Pons (tissue), 1 donor: Measurements from ENCODE around the gene PDE4D.
"Not testable (repeated sequence)": the region's sequence is repeated elsewhere in the genome, so short reads cannot be mapped to it uniquely, and the experiment has no call there.

ENCODE experiments used
- DNase-seq: peaks from one replicate; pipeline ENCODE4 v3.0.0-alpha.2; 2016; ENCODE audit warnings: low spot score

The PDE4D gene

DNA sequence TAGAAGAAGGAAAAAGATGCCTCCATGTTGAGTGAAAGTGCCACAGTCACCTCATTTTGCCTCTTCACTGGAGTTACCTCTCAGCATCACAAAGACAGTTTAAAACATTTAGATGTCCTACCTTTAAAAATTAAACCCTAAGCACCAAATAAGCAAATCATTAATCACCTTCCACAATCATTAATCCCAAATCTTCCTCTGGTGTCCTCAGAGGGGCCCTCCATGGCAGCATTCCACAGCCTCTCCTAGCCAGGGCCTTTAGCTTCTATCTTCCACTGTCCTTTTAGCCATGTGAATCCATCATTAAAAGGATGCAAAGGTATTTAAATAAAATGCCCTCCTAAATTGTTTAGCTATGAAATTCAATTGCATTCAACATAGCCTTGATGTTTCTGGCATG, 310.8 kb downstream of the PDE4D start:
- no peak for DNase-seq

DNA sequence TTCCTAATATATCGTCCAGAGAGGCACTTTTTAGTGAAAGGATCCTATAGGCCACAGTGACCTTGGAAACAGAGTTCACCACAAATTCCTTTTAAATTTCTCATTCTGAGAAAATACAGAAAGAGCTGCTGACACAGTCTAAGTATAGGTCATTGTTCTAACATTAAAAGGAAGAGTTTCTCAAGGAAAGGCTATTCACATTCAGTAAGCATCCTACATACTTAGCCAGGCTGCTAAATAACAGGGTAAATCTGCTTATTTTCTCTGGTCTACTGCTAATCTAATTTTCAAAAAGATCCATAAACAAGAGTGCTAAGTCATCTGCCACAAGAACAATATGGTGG, 313.7 kb downstream of the PDE4D start:
- DNase-seq = no peak

DNA sequence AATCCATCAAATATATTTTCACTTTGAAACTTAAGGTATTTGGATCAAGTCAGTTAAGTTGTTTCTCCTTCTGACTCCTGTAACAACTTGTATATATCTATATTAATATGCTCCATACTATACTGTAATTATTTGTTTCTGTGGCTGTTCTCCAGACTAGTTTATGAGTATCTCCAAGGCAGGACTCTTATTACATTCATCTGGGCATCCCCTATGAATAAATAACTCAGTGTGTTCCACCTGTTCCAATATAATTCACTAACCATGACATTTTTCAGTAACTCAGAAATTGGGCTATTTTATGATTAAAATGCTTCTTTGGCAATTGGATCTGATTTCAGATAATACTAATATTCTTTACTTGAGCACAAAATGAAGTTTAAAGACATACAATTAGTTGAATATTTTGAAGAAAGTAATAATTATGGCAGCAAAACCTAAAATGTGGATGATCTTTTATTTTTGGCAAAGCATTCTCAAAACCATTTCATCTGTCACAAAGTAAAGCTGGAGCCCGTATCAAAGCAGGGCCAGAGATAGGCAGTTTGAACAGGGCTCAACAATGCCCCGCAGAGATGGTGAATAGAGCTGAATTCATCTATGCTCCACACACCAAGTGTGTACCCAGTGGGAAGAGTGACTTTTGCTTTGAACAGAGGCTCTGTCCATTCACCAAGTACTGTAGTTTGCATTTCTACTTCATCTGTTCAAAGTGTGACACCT, 314.3 kb downstream of the PDE4D start:
- DNase-seq = peak; percentile 90

DNA sequence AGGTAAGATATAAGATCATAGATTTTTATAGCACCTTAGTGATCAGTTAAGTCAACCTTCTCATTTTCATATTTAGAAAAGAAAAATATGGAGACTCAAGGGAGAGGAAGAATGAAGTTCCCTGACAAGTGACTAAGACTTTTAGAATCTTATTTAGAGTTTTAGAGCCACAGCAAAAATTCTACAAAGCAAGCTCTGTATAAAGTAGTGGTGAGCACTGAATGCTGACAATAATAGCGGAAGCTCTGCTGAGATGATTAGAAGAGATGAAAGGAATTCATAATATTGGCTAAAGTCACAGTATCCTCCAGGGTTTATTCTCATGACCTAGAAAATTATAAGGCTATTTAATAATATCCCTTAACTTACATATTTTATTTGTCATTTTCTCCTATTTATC, 316.0 kb downstream of the PDE4D start:
- DNase-seq = no peak

DNA sequence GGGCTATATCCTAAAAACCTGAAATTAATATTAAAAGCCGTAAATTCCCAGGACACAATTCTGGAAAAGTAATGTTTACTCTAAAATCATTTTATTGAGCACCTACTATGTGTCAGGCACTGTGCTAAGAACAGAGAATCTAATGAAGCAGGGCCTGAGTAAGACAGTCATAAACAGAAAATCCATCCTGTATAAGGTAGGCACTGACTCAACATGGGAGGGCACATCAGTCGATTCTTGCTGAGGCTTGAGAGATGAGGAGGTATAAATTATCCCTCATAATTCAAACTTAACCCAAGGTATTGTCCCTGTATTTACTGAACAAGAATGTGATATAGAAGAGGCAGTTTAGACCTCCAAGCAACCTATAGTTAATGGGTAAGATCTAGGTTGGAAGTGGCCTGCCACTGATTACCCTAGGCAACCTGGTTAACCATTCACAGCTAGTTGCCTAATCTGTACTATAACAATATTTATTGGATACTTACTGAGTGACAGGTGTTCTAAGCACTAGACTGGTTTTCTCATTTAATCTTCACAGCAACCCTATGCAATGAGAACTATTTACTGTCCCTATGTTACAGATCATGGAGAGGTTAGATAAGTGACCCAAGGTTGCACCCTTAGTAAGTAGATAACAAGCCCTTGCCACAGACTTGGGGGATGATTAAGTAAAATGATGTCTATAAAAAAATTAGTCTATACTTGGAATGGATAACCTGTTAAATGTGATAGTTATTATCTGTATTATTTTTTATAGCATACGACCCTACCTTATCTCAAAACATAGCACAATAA, 317.7 kb downstream of the PDE4D start:
- DNase-seq = no peak

DNA sequence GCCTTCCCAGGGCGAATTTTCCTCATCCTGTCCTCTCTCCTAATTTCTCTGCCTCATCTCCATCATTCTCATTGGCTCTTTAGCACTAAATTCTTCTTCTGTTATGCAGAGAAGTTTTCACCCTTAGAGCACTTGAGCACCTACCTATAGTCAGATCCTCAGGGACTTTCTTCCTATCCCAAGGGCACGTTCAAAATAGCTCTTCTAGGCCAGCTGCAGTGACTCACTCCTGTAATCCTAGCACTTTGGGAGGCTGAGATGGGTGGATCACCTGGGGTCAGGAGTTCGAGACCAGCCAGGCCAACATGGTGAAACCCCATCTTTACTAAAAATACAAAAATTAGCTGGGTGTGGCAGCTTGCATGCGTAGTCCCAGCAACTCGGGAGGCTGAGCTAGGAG, 320.0 kb downstream of the PDE4D start:
- DNase-seq = not testable (repeated sequence)

DNA sequence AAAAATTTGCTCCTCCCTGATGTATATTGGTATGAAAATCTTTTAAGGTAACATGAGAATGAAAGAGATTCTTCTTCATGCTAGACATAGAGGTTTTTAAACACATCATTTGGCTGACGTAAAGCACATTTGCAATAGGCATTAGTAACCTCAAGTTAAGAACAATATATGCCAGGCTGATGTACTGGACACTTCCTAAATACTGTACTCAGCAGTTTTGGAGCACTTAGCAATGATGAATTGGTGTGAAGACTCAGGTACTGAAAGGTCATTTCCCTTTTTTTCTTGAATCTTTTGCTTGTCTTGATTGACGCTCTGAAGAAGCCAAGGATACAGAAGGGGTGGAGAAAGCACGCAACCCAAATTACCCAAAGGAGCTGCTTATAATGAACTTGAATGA, 322.5 kb downstream of the PDE4D start:
- no peak for DNase-seq

DNA sequence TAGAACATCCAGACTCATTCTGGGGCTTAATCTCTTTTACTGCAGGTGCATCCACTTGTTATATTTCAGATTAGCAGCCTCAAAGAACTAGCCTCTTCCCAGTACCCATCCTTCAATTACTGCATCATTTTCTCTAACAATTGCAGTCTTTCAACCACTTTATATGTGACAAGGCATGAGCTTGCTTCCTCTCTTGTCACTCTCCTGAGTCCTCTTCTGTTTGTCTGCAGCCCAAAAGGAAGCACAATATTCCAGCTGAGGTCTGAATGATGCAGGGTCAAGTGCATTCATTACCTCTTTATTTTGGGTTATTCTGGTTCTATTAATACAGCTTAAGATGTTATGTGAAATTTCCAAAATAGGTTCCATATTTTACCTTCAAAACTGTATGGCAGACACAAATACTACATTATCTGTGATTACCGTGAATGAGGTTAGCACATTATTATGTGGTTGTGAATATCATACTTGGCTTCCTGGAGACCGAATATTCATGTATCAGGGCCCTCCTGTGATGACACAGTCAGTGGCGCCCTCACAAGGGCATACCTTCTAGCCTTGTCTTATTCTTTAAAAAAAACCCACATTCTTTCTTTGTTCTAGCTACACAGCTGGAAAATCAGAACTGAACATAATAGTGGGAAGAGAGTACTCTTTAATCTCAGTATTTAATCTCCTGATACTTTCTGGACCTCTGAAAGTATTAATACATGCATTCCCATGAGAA, 323.8 kb downstream of the PDE4D start:
- peak; percentile 73 for DNase-seq

DNA sequence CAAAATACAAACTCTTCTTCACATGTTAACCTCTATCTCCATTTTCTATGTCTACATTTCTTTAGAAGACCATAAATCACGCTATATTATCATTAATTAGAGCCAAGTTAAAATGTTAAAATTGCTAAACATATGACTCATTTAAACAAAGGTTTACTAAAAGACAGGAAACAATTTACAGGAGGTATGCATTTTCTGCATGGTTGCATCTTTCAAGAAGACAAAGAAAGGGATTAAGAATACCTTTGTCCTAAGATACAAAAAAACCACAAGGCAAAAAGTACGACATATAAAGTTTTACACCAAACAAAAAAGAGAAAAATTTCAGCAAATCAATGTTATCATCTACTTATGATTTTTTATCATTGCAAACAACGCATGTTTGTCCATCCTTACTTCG, 324.4 kb downstream of the PDE4D start:
- DNase-seq = no peak

DNA sequence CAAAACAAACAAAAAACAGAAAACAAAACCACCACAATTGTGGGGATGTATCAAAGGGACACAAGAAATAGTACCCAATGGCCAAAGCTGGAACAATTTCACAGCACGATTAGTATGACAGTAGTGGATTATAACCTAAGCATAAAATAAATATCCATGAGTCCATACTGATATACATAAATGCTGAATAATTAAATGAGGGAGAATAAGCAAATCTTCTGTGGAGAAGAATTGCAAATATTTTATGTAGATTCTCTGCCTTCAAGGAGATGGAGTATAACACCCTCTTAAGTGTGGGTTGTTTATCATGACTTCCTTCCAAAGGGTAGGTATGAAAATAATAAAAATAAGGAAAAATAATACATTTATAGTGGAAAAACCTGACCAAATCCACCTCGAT, 325.4 kb downstream of the PDE4D start:
- no peak for DNase-seq

DNA sequence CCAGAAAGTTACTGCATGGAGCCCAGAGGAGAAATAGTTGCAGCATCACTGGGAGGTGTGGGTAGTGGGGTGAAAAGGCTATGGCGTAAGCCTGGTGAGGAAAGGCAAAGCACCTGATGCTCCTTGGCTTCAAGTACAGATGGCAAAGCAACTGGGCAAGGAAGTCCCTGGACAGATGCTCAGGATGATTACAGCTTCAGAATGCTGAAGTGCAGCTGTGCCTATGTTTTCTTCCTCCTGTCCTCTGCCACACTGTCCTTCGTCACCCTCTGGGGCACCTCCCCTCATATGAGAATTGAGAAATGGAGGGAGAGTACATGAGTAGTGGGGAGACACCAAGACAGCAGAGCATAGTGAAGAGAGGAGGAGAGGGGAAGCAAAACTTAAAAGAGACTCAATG, 328.0 kb downstream of the PDE4D start:
- no peak for DNase-seq

DNA sequence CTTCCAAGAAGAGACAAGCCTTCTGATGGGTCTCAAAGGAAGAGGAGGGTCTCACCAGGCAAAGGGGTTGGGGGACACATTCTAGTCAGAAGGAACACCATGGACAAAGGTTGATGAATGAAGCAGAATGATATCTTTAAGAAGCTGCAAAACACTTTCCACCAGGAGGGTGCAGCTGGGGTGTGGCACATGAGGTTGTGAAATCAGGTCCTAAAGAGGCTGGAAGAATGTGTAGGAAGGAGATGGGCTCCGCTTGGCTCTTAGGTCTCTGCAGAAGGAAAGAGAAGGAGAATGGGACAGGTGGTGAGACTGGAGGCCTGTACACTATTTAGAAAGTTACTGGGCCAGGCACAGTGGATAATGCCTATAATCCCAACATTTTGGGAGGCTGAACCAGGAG, 328.6 kb downstream of the PDE4D start:
- DNase-seq = no peak

DNA sequence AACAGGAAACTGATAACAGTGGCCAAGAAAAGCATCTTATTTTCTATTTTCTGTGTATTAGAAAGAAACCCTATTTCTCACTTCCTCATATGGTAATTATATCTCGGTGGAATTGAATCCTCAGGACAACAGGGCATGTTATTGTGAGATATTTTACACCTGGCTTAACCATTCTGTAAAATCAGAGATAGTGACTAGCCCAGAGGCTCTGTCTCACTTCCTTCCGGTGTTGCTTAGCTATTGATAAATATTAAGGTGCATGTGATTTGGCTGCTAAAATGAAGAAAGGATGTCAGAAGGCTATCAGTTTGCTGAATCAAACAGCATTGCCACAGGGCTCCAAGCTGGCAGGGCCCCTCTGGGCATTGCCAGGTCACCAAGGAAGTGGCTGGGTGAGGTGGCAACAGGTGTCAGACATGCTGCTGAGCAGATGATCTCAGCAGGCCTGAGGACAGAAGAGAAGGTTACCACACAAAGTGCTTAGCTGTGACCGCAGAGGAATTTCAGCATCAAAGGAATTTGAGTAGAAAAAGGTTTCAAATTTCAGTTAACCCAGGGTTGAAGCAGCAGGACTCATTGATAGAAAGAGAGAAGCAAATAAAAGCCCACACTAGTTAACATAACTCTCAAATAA, 330.7 kb downstream of the PDE4D start:
- no peak for DNase-seq

DNA sequence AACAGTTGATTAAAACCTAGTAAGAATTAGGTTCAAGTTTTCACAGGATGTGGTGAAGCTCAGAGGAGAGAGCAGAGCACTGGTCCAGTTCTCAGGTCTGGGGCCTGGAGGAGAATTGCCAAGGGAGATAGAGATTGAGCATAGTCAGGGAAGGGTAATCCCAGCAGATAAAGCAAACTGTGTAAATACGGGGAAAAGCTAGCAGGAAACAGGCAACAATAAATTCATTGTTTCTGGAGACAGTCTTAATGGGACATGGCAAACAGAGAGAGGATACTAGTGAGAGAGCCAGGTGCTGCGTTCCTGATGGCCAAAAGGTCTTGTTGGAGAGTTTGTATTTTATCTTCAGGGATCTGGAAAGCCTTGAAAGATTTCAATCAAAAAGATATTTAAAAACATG, 333.0 kb downstream of the PDE4D start:
- DNase-seq = peak; percentile 77

DNA sequence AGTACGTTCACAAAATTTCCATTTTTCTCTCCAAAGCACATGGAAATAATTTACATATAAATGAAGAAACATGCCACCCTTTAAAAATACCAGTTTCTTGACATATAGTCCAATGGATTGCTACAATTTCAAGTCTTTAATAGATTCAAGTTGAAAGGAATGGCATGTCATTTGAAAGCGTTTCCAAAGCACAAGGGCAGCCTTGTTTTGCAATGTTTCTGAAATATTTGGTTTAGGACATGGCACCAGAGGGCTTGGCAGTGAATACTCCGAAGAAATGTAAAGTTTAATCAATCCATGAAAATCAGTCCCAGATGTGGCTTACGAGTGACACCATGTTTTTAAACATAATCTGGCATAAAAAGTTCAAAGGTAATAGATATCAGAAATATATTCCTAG, 333.7 kb downstream of the PDE4D start:
- DNase-seq = no peak

DNA sequence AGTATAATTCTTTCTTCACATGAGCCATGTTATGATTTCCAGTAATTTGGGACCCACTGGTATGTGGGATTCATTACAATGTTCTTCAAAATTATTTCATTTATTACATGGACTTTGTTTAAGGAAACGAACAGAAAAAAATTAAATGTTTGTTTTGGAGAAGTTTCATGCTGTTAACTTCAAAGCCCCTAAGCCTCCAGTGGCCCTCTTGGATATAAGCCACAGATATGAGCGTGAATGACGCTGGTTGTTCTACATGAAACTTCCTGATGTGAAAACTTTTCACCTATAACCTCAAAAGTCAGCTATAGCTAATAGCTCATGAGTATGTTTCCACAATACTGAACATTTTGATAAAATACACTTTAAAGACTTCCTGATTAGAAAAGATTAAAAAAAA, 334.2 kb downstream of the PDE4D start:
- DNase-seq = no peak

DNA sequence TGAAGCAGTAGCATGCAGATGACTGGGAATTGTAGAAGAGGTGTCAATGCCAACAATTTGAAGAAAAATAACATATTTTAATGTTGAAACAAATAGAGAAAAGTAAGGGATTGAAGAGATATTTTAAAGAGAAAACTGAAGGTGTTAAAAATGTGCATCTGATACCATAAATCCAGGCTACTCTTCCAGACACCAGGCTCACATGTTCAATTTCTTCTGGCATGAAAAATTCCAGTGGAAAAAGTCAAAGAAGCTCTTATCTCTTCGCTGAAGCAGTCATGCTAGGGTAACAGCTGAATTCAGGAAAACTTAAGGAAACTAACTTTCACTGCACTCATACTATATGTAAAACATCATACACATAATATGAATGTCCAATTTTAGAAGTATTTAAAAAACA, 335.0 kb downstream of the PDE4D start:
- no peak for DNase-seq

DNA sequence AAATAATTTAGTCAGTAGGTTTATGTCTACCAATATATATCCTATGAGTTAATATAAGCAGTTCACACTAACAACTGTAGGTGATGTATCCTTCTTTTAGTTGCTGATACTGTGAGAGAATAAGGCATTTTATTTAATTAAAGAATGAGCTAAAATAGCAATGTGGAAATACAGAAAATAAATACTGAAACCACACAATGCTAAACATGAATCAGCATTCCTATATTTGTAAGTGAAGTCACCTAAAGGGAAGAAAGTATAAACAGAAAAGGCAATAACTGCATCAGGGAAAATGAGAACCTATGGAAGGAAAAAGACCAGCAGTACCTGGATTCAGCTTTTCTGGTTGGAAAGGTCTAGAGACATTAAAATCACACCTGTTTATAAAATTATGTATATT, 336.0 kb downstream of the PDE4D start:
- DNase-seq = no peak

DNA sequence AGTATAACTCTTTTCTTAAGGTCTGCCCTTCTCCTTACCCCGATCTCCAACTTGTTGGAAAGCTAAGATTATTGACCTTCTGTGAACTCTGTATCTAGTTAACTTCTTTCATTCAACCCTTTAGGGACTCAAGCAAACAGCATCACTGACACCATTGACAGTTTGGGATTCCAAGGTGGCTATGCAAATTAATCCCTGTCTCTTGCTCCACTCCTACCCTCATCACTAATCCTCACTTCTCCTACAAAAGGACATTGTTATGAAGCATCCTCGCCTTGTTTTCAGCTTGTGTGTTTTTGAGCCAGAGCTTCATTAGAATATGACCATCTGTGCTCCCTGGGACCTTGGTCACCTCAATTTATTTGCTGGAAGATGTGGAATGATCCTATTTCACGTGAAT, 337.9 kb downstream of the PDE4D start:
- peak; percentile 56 for DNase-seq

DNA sequence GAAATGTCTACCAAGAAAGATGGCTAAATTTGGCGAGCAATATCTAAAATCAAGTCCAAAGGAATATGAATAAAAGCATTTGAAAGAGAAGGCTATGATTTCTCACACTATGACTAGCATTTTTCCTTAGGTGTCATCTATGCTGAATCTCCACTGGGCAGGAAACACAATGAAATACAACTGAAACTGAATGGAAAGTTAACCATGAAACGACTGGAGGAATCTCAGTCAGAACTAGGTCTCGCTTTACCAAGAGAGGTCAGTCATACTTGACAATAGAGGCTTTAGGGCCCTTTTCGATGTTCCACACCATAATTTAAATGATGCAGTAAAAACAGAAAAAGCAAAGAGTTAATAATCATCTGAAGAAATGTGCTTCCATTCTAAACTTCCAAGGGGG, 339.0 kb downstream of the PDE4D start:
- no peak for DNase-seq

DNA sequence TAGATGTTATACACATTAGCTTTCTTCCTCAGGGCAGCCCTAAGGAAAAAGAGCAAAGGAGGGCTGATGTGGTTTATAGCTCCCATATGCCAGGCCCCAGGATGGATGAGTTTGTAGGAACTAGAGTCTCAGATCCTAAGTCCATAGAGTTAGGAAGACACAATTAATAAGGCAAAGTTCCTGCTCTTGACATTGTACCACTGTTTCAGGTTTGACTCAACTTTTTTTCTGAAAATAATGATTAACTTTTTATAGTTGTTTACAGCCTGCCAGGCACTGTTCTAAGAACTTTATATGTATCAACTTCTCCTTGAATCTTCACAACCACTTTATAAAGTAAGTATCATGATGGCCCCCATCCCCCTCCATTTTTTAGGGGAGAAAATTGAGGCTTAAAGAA, 339.5 kb downstream of the PDE4D start:
- DNase-seq = no peak

DNA sequence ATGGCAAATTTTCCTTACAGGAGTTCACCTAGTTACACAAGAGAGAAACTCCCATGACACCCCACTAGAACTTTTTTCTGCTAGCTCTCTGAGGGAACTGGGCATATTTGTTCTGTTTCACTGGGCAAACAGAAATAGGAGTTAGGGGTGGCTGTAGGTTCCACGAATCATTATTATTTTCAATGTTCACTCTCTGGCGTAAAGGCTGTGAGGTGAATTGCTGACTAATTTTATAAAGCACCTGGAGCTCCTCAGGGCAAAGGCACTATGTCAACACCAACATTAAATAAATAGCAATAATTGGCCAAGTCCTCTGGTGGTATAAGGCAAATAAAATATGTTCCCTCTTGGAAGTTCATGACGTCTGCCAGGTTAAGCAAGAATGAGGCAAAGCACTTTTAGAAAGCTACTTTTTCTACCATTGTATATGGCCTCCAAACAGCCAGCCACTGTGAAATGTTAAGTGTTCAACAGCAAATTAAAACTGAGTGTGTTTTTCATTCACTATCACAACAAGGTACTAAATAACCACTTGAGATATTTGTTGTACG, 344.6 kb downstream of the PDE4D start:
- DNase-seq = no peak
